ENCODE results near the gene MROH8.

MROH8 gene

DNA sequence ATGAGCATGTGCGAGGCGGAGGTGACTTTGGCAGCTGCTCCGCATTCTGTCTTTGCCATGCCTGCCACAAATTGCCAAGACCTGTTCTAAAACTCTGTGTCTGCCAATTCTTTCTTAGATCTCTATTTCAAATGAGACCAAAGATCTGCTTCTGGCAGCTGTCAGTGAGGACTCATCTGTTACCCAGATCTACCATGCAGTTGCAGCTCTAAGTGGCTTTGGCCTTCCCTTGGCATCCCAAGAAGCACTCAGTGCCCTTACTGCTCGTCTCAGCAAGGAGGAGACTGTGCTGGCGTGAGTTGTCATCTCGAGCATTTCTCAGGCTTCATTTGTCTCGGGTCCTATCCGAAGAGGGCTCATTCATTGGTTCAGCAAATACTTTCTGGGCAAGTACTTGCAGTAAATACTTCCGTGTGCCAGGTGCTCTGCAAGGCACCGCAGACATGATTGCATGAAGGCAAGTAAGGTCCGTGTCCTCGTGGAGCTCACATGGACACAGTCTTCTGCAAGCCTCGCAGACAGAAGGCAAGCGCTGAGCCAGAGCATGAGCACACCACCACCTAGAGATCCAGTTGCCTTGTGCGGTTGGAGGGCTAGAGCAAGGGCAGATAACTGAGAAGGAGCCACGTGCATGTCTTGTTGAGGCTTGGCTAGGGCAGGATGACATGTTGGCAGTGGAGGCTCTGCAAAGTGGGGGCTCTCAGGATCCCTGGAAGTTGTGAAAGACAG, 19.7 kb upstream of the MROH8 start:
- DNase-seq (ENCODE audit: low spot score): no peak

DNA sequence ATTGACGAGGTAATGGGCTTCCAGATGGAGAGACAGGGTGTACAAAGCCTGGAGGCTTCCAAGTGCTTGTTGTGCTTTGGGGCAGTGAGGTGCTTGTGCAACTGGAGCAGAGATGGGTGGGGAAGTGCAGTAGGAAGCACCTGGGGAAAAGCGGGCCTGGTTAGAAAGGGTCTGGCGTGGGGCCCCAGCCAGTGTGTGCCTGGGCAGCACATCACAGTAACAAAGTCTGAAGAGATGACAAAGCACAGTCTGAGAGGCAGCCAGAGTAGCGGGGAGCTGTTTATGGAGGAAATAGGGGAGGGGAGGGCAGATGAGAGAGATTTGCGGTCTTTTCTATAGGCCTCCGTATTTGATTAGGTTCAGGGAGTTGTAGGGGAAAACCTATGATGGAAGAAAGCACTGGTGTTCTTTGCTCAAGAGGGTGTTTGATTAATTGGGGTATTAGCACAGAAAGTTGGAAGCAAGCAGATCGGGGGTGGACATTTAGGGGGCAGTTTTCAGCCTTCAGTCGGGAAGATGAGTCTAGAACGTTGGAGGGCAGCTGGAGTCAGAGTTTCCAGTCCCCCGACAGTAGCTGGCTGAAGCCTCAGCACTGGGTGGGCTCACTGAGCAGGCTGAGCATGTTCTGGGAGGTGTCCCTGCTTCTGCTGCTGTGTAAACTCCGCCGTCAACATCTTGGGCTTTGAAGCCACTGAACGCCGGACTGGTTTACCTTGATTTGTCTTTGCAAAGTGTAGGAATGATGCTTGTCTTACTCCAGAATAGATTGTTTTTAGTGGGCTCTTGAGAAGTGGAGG, 15.5 kb upstream of the MROH8 start:
- DNase-seq (ENCODE audit: low spot score): no peak

DNA sequence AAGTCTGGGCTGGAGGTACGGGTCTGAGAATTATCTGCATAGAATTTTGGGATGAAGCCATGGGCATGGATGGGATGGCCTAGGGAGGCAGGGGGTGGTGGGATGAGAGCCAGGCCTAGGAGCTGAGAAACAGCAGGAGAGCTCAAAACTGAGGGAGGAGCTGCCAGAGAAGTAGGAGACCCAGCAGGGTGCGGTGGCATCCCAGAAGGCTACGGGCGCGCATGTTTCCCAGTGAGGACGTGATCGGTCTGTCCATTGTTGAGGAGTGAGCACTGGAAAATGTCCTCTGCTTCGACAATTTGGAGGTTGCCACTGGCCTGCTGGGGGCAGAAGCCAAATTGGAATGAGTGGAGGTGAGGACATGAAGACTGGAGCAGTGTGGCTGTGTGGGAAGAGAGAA, 14.5 kb upstream of the MROH8 start:
- no peak for DNase-seq (ENCODE audit: low spot score)

DNA sequence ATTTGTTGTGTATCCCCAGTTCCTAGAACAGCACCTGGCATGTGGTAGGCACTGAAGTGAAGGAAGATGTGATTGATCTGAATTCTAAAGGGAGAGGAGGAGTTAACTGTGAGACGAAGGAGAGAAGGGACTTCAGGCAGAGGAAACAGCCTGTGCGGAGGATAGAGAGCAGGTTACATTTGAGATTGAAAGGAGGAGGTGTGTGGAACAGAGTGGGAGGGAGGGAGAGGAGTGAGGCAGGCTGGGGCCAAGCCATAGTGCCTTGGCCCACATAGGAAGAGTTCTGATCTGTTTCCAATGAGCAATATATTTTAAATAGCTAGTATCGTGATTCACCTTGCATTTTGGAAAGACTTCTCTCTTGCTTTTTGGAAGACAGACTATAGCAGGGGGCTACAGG, 13.9 kb upstream of the MROH8 start:
- DNase-seq (ENCODE audit: low spot score): no peak

DNA sequence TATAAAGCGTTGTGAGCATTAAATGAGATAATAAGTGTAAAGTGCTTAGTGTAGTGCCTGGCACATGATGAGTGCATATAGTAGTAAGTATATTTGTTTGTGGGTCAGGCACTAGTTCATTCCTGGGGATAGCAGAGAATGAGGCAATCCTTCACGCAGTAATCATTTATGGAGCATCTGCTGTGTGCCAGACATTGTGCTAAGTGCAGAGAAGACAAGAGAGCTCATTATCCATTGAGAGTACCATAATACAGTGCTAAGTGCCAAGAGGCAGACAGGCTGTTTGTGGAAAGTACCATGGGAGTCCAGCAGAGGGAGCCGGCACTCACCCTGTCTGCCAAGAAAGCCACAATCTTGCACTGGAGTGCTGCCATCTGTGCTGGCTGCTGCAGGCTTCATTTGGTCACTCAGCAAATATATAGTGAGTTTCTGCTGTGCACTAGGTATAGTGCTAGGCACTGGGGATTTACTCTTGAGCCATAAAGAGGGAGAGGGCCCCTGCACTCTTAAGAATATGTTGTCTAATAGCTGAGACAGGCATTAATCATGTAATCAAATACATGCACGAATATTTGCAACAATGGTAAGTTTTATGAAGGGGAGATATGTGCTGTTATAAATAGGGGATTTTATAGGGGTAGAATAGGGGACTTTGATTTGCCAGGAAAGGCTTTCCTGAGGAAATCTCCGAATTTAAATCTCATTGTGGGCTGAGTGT, 12.9 kb upstream of the MROH8 start:
- DNase-seq (ENCODE audit: low spot score): peak; percentile 95

DNA sequence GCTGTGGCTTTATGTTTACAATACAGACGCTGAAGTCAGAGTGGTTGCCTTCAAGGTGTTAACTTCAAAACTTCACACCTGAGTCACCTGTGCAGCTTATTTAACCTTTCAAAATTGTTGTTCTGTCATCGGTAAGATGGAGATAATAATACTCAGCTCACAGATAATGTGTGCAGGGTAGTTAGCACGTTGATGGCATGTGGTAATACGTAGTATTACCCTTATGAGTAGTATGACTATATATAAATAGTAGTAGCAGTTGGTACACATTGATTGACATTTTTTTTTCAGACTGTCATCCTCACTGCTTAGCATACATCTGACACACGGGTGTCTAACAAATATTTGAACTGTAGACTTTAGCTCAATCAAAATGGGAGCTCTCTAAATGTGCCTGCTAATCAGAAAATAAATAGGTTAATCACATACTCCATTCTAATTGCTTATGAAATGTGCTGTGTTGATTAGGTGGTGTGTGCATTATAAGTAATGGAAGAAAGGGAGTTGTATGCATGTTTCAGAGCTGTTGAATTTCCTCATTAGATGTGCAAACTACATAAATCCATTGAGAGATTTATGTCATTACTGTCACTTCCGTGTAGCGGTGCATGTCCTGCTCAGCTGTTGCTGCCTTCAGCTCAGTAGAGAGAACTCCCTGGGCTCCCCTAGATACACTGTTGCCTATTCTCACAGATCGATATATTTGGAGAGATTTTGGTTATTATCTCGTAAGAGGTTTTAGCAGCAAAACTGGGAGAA, 11.2 kb upstream of the MROH8 start:
- no peak for DNase-seq (ENCODE audit: low spot score)

DNA sequence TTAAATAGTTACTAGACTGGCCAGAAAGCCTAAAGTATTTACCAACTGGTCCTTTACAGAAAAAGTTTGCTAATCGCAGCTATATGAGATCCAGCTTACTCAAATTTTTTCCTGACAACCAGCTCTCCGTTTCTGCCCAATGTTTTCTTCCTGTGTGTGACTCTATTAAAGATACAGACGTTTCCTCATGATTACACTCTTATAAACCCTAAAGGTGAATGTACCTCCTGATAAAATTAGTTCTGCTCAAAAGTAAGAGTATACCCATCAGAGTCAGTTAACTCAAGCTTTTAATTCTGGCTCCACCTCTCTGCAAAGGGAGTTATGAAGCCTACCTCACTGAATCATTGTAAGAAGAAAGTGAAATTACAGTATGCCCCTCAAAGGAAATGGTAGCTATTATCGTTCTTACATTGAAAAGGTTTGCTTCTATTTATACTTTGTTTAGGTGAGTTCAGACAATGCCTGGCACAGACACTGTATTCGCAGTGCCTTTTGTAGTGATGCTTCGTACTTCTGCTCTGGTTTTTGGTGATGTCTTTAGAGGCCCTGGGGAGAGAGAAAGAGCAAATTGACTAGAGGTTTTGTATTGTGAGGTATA, 10.2 kb upstream of the MROH8 start:
- no peak for DNase-seq (ENCODE audit: low spot score)

DNA sequence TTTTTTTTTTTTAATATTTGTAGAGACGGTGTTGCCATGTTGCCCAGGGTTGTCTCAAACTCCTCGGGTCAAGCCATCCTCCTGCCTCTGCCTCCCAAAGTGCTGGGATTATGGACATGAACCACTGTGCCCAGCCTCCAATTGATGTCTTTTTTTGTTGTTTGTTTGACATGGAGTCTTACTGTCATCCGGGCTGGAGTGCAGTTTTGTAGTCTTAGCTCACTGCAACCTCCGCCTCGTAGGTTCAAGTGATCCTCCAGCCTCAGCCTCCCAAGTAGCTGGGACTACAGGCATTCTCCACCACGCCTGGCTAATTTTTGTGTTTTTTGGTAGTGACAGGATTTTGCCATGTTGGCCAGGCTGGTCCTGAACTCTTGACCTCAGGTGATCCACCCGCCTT, 9.4 kb upstream of the MROH8 start:
- DNase-seq (ENCODE audit: low spot score): no peak

DNA sequence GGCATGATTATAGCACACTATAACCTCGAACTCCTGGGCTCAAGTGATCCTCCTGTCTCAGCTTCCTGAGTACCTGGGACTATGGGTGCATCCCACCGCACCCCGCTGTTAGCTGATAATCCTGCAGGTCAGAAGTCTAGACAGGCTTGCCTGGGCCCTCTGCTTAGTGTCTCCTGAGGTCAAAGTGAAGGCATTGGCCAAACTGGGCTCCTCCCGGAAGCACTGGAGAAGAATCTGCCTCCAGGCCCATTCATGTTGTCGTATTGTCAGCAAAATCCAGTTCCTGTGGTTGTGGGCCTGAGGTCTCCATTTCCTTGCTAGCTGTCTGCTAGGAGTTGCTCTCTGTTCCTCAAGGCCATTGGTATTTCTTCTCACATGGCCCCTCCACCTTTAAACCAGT, 6.3 kb upstream of the MROH8 start:
- DNase-seq (ENCODE audit: low spot score): no peak

DNA sequence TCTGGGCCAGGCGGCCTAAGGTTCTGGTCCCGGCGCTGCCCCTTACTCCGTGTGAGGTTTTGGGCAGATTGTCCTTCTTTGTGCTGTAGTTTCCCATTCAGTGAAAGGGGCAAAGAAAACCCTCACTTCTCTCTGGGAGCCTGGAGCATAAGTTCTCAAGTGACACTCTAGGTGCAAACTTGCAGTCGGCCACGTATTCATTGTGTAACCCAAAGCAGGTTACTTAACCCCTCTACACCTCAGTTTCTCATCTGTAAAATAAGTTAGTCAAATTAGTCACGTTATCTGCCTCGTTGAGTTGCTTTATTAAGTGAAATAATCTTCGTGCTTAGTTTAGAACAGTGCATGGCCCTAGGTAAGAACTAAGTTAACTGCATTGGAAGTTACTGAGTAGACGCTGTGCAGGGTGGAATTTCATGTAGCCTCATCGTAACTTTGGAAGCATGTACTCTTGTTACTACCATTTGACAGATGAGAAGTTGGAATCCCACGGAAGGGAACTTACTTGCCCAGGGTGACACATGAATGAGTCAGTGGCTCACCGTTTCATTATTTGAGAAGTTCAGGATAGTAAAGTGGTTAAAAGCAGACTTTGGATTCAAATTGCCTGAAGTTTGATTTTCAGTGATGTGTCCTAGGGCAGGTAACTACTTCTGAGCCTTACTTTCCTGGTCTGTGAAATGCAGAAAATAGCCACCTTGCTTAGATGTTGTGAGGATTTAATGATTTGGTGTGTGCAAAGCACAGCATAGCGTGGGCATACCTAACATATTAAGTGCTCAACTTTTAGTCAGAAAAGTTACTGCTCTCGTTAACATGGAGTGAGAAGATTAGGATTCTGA, 556 bp upstream of the MROH8 start:
- DNase-seq (ENCODE audit: low spot score): peak; percentile 24

DNA sequence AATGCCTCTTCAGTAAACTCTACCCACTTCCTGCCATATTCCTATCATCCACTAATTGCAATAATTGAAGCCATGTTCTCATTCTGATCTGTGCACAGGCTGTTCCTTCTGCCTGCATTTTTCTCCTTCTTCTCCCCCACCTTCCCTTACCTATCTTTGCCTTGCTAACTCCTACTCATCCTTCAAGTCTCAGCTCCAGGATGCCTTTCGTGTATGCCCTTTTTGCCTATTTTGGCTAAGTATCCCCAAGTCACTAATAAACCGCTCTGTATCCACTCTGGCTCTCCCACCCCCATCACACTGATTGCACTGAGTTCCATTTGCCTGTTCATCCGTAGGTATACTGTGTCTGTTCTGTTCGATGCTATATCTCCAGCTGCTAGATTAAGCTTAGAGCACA, 6.5 kb downstream of the MROH8 start:
- no peak for DNase-seq (ENCODE audit: low spot score)

DNA sequence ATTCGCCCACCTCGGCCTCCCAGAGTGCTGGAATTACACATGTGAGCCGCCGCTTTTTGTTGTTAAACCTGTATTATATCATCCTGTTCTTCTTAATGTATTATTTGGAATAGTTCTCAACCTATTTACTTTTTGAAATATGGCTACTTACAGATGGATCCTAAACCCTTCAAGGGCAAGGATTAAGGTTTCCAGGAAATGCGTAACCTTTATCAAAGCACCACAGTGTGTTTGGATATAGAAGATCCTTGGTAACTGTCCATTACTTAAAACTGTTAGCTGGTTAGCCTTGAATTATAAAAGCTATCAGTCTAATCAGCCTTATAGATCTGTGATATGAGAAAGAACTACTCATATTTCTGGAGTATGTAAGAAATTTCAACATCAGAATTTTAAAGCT, 12.5 kb downstream of the MROH8 start:
- DNase-seq (ENCODE audit: low spot score): no peak

DNA sequence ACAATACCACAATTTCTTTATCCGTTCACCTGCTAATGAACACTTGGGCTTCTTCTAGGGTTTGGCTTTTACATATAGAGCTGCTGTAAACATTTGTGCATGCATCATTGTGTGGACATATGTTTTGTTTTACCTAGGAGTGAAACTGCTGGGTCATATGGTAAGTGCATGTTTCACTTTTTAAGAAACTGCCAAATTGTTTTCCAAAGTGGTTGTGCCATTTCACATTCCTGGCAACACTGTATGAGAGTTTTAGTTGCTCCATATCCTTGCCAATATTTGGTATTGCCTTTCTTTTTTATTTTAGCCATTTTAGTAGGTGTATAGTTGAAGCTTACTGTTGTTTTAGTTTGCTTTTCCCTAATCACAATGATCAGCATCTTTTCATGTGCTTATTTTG, 14.3 kb downstream of the MROH8 start:
- DNase-seq (ENCODE audit: low spot score): no peak

DNA sequence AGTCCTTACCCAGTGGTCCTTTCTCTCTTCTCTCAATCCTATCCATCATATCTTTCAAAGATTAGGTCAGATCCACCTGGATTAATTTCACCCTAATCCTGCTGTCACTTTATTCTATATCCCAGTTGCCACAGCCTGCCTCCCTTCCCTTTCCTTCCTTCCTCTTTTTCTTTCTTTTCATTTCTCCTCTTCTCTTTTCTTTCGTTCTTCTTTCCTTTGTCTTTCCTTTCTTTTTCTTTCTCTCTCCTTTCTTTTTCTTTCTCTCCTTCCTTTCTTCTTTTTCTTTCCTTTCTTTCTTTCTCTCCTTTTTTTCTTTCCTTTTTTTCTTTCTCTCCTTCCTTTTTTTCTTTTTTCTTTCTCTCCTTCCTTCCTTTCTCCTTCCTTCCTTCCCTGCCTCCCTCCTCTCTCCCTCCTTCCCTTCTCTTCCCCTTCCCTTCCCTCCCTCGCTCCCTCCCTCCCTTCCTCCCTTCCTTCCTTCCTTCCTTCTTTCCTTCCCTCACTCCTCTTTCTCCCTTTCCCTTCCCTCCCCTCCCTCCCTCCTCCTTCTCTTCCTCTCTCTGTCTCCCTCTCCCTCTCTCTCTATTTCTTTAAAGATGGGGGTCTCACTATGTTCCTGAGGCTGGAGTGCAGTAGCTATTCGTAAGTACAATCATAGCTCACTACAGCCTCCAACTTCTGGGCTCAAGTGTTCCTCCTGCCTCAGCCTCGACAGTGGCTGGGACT, 15.4 kb downstream of the MROH8 start:
- DNase-seq (ENCODE audit: low spot score): no peak

DNA sequence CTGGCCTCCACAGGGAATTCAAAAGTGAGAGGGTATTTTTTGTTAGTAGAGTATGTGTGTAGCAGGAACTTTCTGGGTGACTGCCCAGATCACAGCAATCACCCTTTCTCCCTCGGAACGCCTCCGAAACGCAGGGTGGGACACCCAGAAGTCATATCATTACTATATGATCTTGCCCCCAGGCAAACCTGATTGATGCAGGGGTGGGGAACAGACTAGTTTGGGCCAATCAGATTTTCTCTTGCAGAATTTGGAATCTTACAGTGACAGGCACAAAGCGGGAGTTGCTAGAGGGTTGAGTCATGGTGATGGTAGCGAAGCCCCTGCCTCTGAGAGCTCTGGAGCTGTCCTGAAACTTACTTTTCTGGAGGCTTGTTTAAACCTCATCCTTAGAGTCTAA, 16.7 kb downstream of the MROH8 start:
- DNase-seq (ENCODE audit: low spot score): no peak

DNA sequence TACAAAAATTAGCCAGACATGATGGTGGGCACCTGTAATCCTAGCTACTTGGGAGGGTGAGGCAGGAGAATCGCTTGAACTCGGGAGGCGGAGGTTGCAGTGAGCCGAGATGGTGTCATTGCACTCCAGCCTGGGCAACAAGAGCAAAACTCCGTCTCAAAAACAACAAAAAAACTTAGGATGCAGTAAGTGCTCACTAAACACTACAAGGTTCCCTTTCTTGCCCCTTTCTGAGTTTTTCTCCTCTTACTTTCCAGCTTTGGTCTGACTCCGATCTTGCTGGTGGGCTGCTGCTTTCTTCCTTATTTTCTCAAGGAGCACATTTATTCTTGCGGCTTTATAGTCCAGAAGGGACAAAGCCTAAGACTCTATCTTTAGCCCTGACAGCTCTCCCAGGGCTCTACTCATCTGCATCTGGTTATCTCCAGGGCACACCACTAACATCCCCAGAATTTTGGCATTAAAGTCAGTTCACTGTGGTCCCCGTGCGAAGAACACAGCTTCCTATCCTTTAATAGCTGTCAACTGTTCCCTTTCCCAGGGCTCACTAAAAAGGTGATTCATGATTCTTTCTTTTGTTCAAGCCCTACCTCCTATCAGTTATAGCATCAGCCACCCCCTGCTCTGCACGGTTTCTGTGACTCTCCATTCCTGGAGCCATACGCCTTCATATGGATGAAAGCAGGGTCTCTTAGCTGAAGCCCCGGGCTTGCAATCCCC, 17.4 kb downstream of the MROH8 start:
- DNase-seq (ENCODE audit: low spot score): peak; percentile 31

DNA sequence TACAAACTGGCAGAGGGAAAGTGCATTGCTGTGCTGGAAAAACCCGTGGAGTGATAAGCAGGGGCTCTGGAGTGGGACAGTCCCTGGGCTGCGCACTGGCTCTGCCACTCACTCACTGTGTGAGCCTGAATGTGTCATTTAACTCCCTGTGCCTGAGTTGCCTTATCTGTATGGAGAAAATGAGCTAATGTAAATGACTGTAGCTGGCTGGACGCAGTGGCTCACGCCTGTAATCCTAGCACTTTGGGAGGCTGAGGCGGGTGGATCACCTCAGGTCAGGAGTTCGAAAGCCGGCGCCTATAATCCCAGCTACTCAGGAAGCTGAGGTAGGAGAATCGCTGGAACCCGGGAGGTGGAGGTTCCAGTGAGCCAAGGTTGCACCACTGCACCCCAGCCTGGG, 18.7 kb downstream of the MROH8 start:
- no peak for DNase-seq (ENCODE audit: low spot score)

DNA sequence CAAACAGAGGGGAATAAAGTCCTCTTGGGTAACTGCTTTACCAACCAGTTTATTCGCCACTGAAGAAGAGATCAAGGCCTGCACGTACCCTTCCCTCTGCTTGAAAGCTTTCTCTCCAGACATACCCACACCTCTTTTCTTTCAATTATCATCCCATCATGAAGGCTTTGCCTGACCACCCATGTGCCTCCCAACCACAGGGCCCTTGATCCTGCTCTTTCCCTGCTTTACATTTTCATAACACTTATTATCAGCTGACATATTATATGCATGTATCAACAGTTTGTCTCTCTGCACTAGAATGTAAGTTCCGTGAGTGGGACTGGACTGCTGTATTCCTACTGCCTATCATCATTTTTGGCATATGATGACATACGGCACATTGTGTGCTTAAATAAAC, 21.1 kb downstream of the MROH8 start:
- no peak for DNase-seq (ENCODE audit: low spot score)

DNA sequence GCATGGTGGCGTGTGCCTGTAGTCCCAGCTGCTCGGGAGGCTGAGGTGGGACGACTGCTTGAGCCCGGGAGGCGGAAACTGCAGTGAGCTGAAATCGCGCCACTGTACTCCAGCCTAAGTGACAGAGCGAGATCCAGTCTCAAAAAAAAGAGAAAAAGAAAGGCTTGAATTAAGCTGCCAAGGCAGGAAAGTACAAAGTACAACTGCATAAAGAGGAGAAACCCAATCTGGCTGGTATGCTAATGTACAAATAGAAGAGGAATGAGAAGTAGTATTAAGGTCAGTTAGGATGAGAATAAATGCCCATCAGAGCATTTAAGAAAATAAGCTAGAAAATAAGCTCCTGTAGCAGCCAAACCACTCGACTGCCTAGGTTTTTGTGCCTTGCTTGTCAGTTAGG, 23.4 kb downstream of the MROH8 start:
- DNase-seq (ENCODE audit: low spot score): no peak

Data from AG20443 (cell line).